DMS114 treated with DMSO at 0.1 percent for 48 hours (cell line): Measurements from ENCODE around the gene LRRC56.
"Not testable (repeated sequence)": the region's sequence is repeated elsewhere in the genome, so short reads cannot be mapped to it uniquely, and the experiment has no call there.

Experiments
- DNase-seq: peaks from one replicate; lab custom pipeline; 2025; ENCODE audit not compliant: unreplicated experiment; lab: John Stamatoyannopoulos, UW

Gene LRRC56

GRCh38 chr11:571802-572185 lies 34.5 kb downstream of the LRRC56 start:
- no peak for DNase-seq

- no peak for DNase-seq
Observed at GRCh38 chr11:573146-573759, 35.9 kb downstream of the LRRC56 start.

- DNase-seq: not testable (repeated sequence)
Observed at GRCh38 chr11:574031-574570, 36.8 kb downstream of the LRRC56 start.

- no peak for DNase-seq
Observed at GRCh38 chr11:574632-575312, 37.4 kb downstream of the LRRC56 start.

- DNase-seq: no peak
Observed at GRCh38 chr11:575313-575995, 38.1 kb downstream of the LRRC56 start.

- peak; percentile 76 for DNase-seq
Observed at GRCh38 chr11:575996-576768, 38.9 kb downstream of the LRRC56 start, which contains the start of gene PHRF1. Gene PHRF1 (plus strand): TSS chr11:576470. CDS start chr11:581513, 5,043 bp downstream.

- no peak for DNase-seq
Observed at GRCh38 chr11:576811-577610, 39.7 kb downstream of the LRRC56 start.

- DNase-seq: no peak
Observed at GRCh38 chr11:577611-577894, 40.2 kb downstream of the LRRC56 start.

- no peak for DNase-seq
Observed at GRCh38 chr11:578276-579035, 41.1 kb downstream of the LRRC56 start.

- no peak for DNase-seq
Observed at GRCh38 chr11:579830-580601, 42.7 kb downstream of the LRRC56 start.

- DNase-seq: no peak
Observed at GRCh38 chr11:581342-581741, 44.0 kb downstream of the LRRC56 start.

- DNase-seq: no peak
Observed at GRCh38 chr11:581752-582151, 44.4 kb downstream of the LRRC56 start.

GRCh38 chr11:584287-584686 lies 47.0 kb downstream of the LRRC56 start:
- DNase-seq: no peak

- no peak for DNase-seq
Observed at GRCh38 chr11:586376-587316, 49.3 kb downstream of the LRRC56 start.

- no peak for DNase-seq
Observed at GRCh38 chr11:587546-587945, 50.2 kb downstream of the LRRC56 start.

GRCh38 chr11:587978-588380 lies 50.7 kb downstream of the LRRC56 start:
- no peak for DNase-seq

GRCh38 chr11:589798-590197 lies 52.5 kb downstream of the LRRC56 start:
- DNase-seq: no peak

- no peak for DNase-seq
Observed at GRCh38 chr11:590997-591396, 53.7 kb downstream of the LRRC56 start.
